AG10803 (cell line): ENCODE results near the gene INPP5E.

ENCODE experiments used
- DNase-seq: peaks from one replicate; pipeline ENCODE4 v3.0.0; 2010; ENCODE audit warnings: low read depth
- H3K4me3 ChIP-seq: 2 replicates; pipeline ENCODE4 v1.5.1; 2011; ENCODE audit warnings: mild to moderate bottlenecking, low read length, control low read depth
- CTCF ChIP-seq: conservative IDR thresholded peaks from 2 replicates; pipeline ENCODE4 v1.5.1; 2011; ENCODE audit warnings: mild to moderate bottlenecking, low read length, control low read depth, inconsistent platforms

INPP5E gene

GRCh38 chr9:136439481-136440408 lies at the start of gene INPP5E:
Gene INPP5E, minus strand, starts transcription at chr9:136439845. Its CDS starts 426 bp downstream, at chr9:136439419.
- TF ChIP-seq CTCF, result peak; percentile 42
- peak; percentile 72 for DNase-seq
- peak within 1 kb of the TSS; percentile 71 for H3K4me3 ChIP-seq

- TF ChIP-seq CTCF, result peak; percentile 90
- no peak overlapping the region for H3K4me3 ChIP-seq
- no peak for DNase-seq
Observed at GRCh38 chr9:136488247-136489214, 48.9 kb upstream of the INPP5E start.

- no peak for DNase-seq
- TF ChIP-seq CTCF, result no peak
- H3K4me3 ChIP-seq, result no peak overlapping the region
Observed at GRCh38 chr9:136487672-136488071, 48.0 kb upstream of the INPP5E start.

GRCh38 chr9:136486823-136487620 lies 47.4 kb upstream of the INPP5E start:
- no peak for DNase-seq
- H3K4me3 ChIP-seq, result no peak overlapping the region
- no peak for TF ChIP-seq CTCF

- no peak overlapping the region for H3K4me3 ChIP-seq
Observed at GRCh38 chr9:136486131-136486530, 46.5 kb upstream of the INPP5E start.

More at GRCh38 chr9:136486131-136486530, 46.5 kb upstream of the INPP5E start:
- no peak for DNase-seq
- TF ChIP-seq CTCF, result no peak
